GM12865 (cell line): ENCODE measurements around the gene PANK1.

Experiments
- DNase-seq: peaks from one replicate; pipeline ENCODE4 v3.0.0; 2010; ENCODE audit warnings: low read depth
- H3K4me3 ChIP-seq: 2 replicates; pipeline ENCODE4 v1.5.1; 2011; ENCODE audit warnings: mild to moderate bottlenecking, low read depth, low read length, control low read depth
- CTCF ChIP-seq: IDR thresholded peaks from 2 replicates; pipeline ENCODE4 v1.5.1; 2011; ENCODE audit warnings: low read length, control low read depth, low read depth, inconsistent platforms; ENCODE audit not compliant: insufficient read depth; ENCODE audit errors: missing control alignments

Gene PANK1

GRCh38 chr10:89576696-89577095 lies 68.3 kb downstream of the PANK1 start:
- no peak for TF ChIP-seq CTCF
- no peak for DNase-seq
- no peak overlapping the region for H3K4me3 ChIP-seq

DNA sequence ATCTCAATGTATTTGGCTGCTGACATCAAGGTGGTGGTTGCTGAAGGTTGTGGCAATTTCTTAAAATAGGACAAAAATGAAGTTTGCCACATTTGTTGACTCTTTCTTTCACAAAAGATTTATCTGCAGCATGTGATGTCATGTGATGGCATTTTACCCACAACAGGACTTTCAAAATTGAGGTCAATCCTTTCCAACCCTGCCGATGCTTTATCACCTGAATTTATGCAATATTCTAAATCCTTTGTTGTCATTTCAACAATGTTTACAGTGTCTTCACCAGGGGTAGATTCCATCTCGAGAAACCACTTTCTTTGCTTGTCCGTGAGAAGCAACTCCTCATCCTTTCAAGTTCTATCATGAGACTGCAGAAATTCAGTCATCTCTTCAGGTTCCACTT lies 69.0 kb downstream of the PANK1 start:
- H3K4me3 ChIP-seq = no peak overlapping the region
- no peak for DNase-seq
- no peak for TF ChIP-seq CTCF

GRCh38 chr10:89575031-89575430 lies 70.0 kb downstream of the PANK1 start:
- H3K4me3 ChIP-seq = no peak overlapping the region
- no peak for TF ChIP-seq CTCF
- no peak for DNase-seq

GRCh38 chr10:89574368-89574767 lies 70.7 kb downstream of the PANK1 start:
- TF ChIP-seq CTCF = no peak
- no peak overlapping the region for H3K4me3 ChIP-seq
- no peak for DNase-seq

DNA sequence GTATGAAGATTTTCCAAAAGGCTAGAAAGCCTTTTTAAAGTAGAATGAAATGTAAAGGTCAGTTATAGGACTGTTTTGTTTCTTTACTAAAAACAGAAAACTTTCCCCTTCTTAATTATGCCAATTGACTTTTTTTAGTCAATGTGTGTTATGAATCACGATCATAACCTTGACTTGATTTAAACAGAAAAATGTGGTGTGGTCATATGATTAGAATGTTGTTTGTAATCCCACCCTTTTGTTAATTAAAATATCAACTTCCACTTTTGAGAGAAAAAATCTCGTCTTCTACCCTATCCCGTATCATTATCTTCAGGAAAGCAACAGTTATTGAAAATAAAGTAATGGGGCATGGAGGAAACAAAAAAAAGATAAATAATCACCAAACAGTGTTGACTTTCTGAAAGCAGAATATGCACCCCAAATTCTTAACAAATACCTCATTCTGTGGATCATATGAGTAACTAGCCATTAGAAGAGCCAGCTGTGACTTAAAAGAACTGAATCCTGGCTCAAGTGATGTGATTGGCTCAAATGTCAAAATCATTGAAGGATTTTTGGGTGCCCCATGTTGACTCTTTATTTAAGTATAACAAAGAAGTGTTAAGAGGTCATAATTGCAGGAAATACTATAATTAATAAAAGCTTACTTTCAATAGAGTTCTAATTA lies 77.3 kb downstream of the PANK1 start:
- TF ChIP-seq CTCF = no peak
- no peak for DNase-seq
- H3K4me3 ChIP-seq = no peak overlapping the region

DNA sequence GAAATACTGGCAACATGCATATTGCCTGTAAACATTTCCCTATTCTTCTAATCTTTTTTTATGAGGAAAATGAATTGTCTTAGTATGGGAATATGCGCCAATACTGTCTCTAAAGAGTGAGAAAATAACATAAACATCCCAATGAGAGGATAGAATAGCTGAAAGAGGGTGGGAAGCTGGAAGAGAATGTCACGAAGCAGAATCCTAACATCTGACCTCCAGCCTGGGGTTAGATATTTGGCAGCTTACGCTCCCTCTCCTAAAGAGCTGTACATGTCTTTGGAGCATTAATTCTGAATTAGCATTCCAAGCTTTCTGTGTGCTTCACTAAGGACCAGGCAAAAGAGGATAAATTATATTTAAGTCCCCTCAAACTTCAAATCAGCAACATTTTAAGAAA lies 78.0 kb downstream of the PANK1 start:
- no peak for TF ChIP-seq CTCF
- DNase-seq = no peak
- H3K4me3 ChIP-seq = no peak overlapping the region
